T-helper 1 cell treated with Interleukin-12 subunit alpha and Interleukin-12 subunit beta and Interleukin-4 antibody, amounts not matched to agents 30 ng/mL and 1 ng/mL, for 36 hours (primary cell): Measurements from ENCODE around the gene ARHGAP26. TPM values are rescaled to one million over a fixed set of nuclear protein-coding genes. Genes with fewer than 3 reads are reported as not detected.

ENCODE experiments used
- intact Hi-C: fragments of 100-400 bp; cut with micrococcal nuclease; formaldehyde crosslinking; loops from one replicate; pipeline ENCODE4 v1.15.1; 2024
- total RNA-seq: library from RNA; stranded (reverse); gene quantifications from 2 replicates; pipeline ENCODE4 v1.2.3, GENCODE V29; 2022

Gene ARHGAP26
- total RNA-seq, 1 donor from 2014 or later, result 31.8 TPM

- intact Hi-C loops, result no loop called here
Measured at GRCh38 chr5:143026380-143026779, 256.2 kb downstream of the ARHGAP26 start.

- intact Hi-C loops, result no loop called here
Measured at GRCh38 chr5:143029293-143029692, 259.1 kb downstream of the ARHGAP26 start.

GRCh38 chr5:143030349-143030748 is 260.2 kb downstream of the ARHGAP26 start:
- intact Hi-C loops, result loop anchor here (1.0 kb wide), 1 partner anchor 8 kb away; no protein-coding TSS in a partner anchor

- intact Hi-C loops, result no loop called here
Measured at GRCh38 chr5:143031781-143032580, 261.8 kb downstream of the ARHGAP26 start.

GRCh38 chr5:143032581-143032836 is 262.3 kb downstream of the ARHGAP26 start:
- intact Hi-C loops, result no loop called here

GRCh38 chr5:143033535-143034250 is 263.5 kb downstream of the ARHGAP26 start:
- intact Hi-C loops, result no loop called here

- intact Hi-C loops, result no loop called here
Measured at GRCh38 chr5:143036146-143036927, 266.2 kb downstream of the ARHGAP26 start.

- intact Hi-C loops, result no loop called here
Measured at GRCh38 chr5:143037071-143037470, 266.9 kb downstream of the ARHGAP26 start.

- intact Hi-C loops, result loop anchor here (1.0 kb wide), 1 partner anchor 7 kb away; no protein-coding TSS in a partner anchor
Measured at GRCh38 chr5:143037708-143038107, 267.5 kb downstream of the ARHGAP26 start.

GRCh38 chr5:143040622-143041021 is 270.4 kb downstream of the ARHGAP26 start:
- intact Hi-C loops, result no loop called here

- intact Hi-C loops, result no loop called here
Measured at GRCh38 chr5:143041461-143041860, 271.3 kb downstream of the ARHGAP26 start.

GRCh38 chr5:143041972-143042770 is 272.0 kb downstream of the ARHGAP26 start:
- intact Hi-C loops, result no loop called here

- intact Hi-C loops, result no loop called here
Measured at GRCh38 chr5:143044265-143044664, 274.1 kb downstream of the ARHGAP26 start.

GRCh38 chr5:143045062-143045461 is 274.9 kb downstream of the ARHGAP26 start:
- intact Hi-C loops, result no loop called here

- intact Hi-C loops, result no loop called here
Measured at GRCh38 chr5:143046314-143046713, 276.1 kb downstream of the ARHGAP26 start.

- intact Hi-C loops, result no loop called here
Measured at GRCh38 chr5:143047091-143047490, 276.9 kb downstream of the ARHGAP26 start.

- intact Hi-C loops, result no loop called here
Measured at GRCh38 chr5:143050183-143050582, 280.0 kb downstream of the ARHGAP26 start.

GRCh38 chr5:143051244-143052058 is 281.3 kb downstream of the ARHGAP26 start:
- intact Hi-C loops, result no loop called here

- intact Hi-C loops, result no loop called here
Measured at GRCh38 chr5:143052967-143053682, 282.9 kb downstream of the ARHGAP26 start.

- intact Hi-C loops, result no loop called here
Measured at GRCh38 chr5:143053780-143054179, 283.6 kb downstream of the ARHGAP26 start.
